H1 (cell line): ENCODE results near the gene PHF10. TPM values are rescaled to one million over a fixed set of nuclear protein-coding genes. Genes with fewer than 3 reads are reported as not detected.

ENCODE experiments used
- SUZ12 ChIP-seq: fragments of 200-600 bp; sonication (generic); IDR thresholded peaks from 2 replicates; pipeline ENCODE4 v1.6.1; 2012; ENCODE audit warnings: mild to moderate bottlenecking, inconsistent platforms, low read length, moderate library complexity, mixed read lengths
- polyA plus RNA-seq, 7 experiments: library from polyadenylated mRNA; depleted of rRNA in 3 of 7; stranded (reverse) in 5 of 7; unstranded in 2 of 7; fragments of >200 nt in 5 of 7; fragments of 200-250 nt in 2 of 7; gene quantifications; 1 replicate in 5 of 7; 2 replicates in 1 of 7; 4 replicates in 1 of 7; pipeline versions ENCODE4 v1.2.1 to v1.2.3, GENCODE V29; 2011 to 2013; ENCODE audit warnings: missing spikeins in 2 of 7, mixed read lengths in 2 of 7
- total RNA-seq: library from RNA; stranded (reverse); fragmentation: NEBNext Ultra II Directional; extraction: Animal tissue kit (Norgen Biotek cat#: 25700); gene quantifications from 2 replicates; pipeline ENCODE4 v1.2.1, GENCODE V29; 2021

The PHF10 gene
- total and polyA plus RNA-seq, 2 of the 8 experiments (the other 6 are each of a cell fraction or from before 2014, with no cell fraction given): 15.6 to 51.1 TPM

- TF ChIP-seq SUZ12: no peak
Measured at GRCh38 chr6:169738204-169738975, 14.1 kb upstream of the PHF10 start (continued).
